Psoas muscle (tissue), 8 donors: ENCODE measurements around the gene HORMAD2. TPM values are rescaled to one million over a fixed set of nuclear protein-coding genes. Genes with fewer than 3 reads are reported as not detected.

Source experiments
- ATAC-seq, 4 donors: fragments of 200-7000 bp; cut with Tn5 transposase; one replicate each; pipeline ENCODE4 v1.9.1; 2020; ENCODE audit warnings: moderate library complexity in 3 of 4, mild to moderate bottlenecking in 2 of 4
- DNase-seq, 2 donors: peaks; one replicate each; pipeline ENCODE4 v3.0.0-alpha.2; 2020
- H3K27ac ChIP-seq: fragments of 200-600 bp; one replicate; pipeline ENCODE4 v1.8.0; 2022
- H3K27me3 ChIP-seq, 3 donors: fragments of 200-600 bp in 1 of 3; one replicate each; pipeline versions ENCODE4 v1.6.1 to v1.8.0; 2013 to 2022; ENCODE audit warnings: low read length in 2 of 3, mild to moderate bottlenecking in 2 of 3, moderate library complexity in 1 of 3; ENCODE audit not compliant: insufficient read depth in 3 of 3
- H3K36me3 ChIP-seq, 2 donors: fragments of 200-600 bp in 1 of 2; one replicate each; pipeline versions ENCODE4 v1.6.1 to v1.8.0; 2013 to 2022; ENCODE audit warnings: low read depth in 1 of 2, mild to moderate bottlenecking in 1 of 2, moderate library complexity in 1 of 2; ENCODE audit not compliant: insufficient read depth in 1 of 2
- H3K4me1 ChIP-seq: fragments of 200-600 bp; one replicate; pipeline ENCODE4 v1.8.0; 2022
- H3K4me3 ChIP-seq: fragments of 200-600 bp; one replicate; pipeline ENCODE4 v1.8.0; 2022; ENCODE audit warnings: mild to moderate bottlenecking
- H3K9me3 ChIP-seq: fragments of 200-600 bp; one replicate; pipeline ENCODE4 v1.8.0; 2022
- CTCF ChIP-seq: fragments of 200-600 bp; IDR thresholded peaks from one replicate; pipeline ENCODE4 v1.8.0; 2022; ENCODE audit warnings: antibody characterized with exemption
- WGBS, 3 donors: extraction: QIAGEN DNeasy Blood & Tissue Kit; methylation state at CpG; one replicate each; pipeline versions ENCODE4 v1.1.6 to v1.1.7; 2013; 5-methylcytosine and 5-hydroxymethylcytosine counted together
- intact Hi-C, 2 donors: fragments of 100-400 bp; cut with DNase I; formaldehyde crosslinking; loops; one replicate each; pipeline versions ENCODE4 v1.11.0 to v1.14.2; 2022
- polyA plus RNA-seq, 3 donors: library from polyadenylated mRNA; stranded (reverse); fragments of 200-250 nt; gene quantifications; one replicate each; pipeline ENCODE4 v1.2.3, GENCODE V29; 2013
- total RNA-seq, 4 donors: library from RNA; stranded (reverse); fragmentation: NEBNext Ultra II Directional in 2 of 4; extraction: Animal tissue kit (Norgen Biotek cat#: 25700) in 2 of 4; gene quantifications; one replicate each; pipeline versions ENCODE4 v1.2.1 to v1.2.4, GENCODE V29; 2021 to 2023
- donor health status: healthy with polysubstance abuse.
- donor health status: DM: no; HTN: no; CAD: no; lungs with moderate emphysema.
- donor health status: Bipolar disorder and iron deficiency.
- donor health status: healthy.
- donor health status: DM: yes; HTN: yes; CAD: no.
- donor health status: DM: no; HTN: no; CAD: no.
- donor health status: DM: no; HTN: no; CAD: no.
- donor health status: DM: yes; HTN: yes; CAD: no.

HORMAD2 gene
- total and polyA plus RNA-seq, 7 donors: not detected

GRCh38 chr22:30167734-30168133 lies 87.5 kb downstream of the HORMAD2 start:
- WGBS, 3 donors: 71 to 78% (median 76%) methylated on average over 1 of the region's 1 CpG
- Histone ChIP-seq H3K4me1 (no peaks in the 10 kb centered on the region), H3K4me3 (no peak overlapping the region), H3K27me3 (peaks cover 0 to 39% (median 7%) of the 10 kb centered on the region in 3 donors), H3K36me3 (no peaks in the 10 kb centered on the region), H3K27ac (no peak overlapping the region), H3K9me3 (no peaks in the 10 kb centered on the region)
- ATAC-seq (no peak), DNase-seq (no peak)
- no peak for TF ChIP-seq CTCF
- intact Hi-C loops: no loop called here

GRCh38 chr22:30169002-30169401 lies 88.7 kb downstream of the HORMAD2 start:
- DNase-seq: no peak
- H3K36me3 ChIP-seq: no peaks in the 10 kb centered on the region
- 64 to 71% (median 66%) methylated on average over 1 of the region's 1 CpG for WGBS, 3 donors
- no peak for ATAC-seq
- H3K4me3 ChIP-seq: no peak overlapping the region
- intact Hi-C loops: no loop called here
- H3K27me3 ChIP-seq: peaks cover 0 to 45% (median 7%) of the 10 kb centered on the region in 3 donors
- no peak for TF ChIP-seq CTCF
- no peak overlapping the region for H3K27ac ChIP-seq
- H3K9me3 ChIP-seq: no peaks in the 10 kb centered on the region
- H3K4me1 ChIP-seq: no peaks in the 10 kb centered on the region

GRCh38 chr22:30170129-30170528 lies 89.9 kb downstream of the HORMAD2 start:
- Histone ChIP-seq H3K4me3 (no peak overlapping the region), H3K9me3 (no peaks in the 10 kb centered on the region), H3K27me3 (peaks cover 0 to 44% (median 7%) of the 10 kb centered on the region in 3 donors), H3K36me3 (no peaks in the 10 kb centered on the region), H3K4me1 (no peaks in the 10 kb centered on the region), H3K27ac (no peak overlapping the region)
- ATAC-seq (no peak), DNase-seq (no peak)
- WGBS, 3 donors: 58 to 63% (median 61%) methylated on average over 2 of the region's 2 CpGs
- no peak for TF ChIP-seq CTCF
- intact Hi-C loops: no loop called here

- Histone ChIP-seq H3K4me1 (no peaks in the 10 kb centered on the region), H3K27me3 (peaks cover 0 to 37% (median 7%) of the 10 kb centered on the region in 3 donors), H3K36me3 (no peaks in the 10 kb centered on the region), H3K27ac (no peak overlapping the region), H3K4me3 (no peak overlapping the region), H3K9me3 (no peaks in the 10 kb centered on the region)
- intact Hi-C loops: no loop called here
- TF ChIP-seq CTCF: no peak
- ATAC-seq: no peak
- 75 to 83% (median 75%) methylated on average over 3 of the region's 3 CpGs for WGBS, 3 donors
- DNase-seq: no peak
Measured at GRCh38 chr22:30171008-30171407, 90.7 kb downstream of the HORMAD2 start.

GRCh38 chr22:30175690-30176288 lies 95.5 kb downstream of the HORMAD2 start:
- H3K4me3 ChIP-seq: no peak overlapping the region
- WGBS, 3 donors: 52 to 75% (median 58%) methylated on average over 1 of the region's 1 CpG
- TF ChIP-seq CTCF: no peak
- ATAC-seq (no peak), DNase-seq (no peak)
- H3K36me3 ChIP-seq: no peaks in the 10 kb centered on the region
- H3K27ac ChIP-seq: no peak overlapping the region
- no peaks in the 10 kb centered on the region for H3K4me1 ChIP-seq
- intact Hi-C loops: no loop called here
- H3K27me3 ChIP-seq: peaks cover 0 to 18% (median 4%) of the 10 kb centered on the region in 3 donors
- no peaks in the 10 kb centered on the region for H3K9me3 ChIP-seq
